Measurements from ENCODE around the gene ADAP1. TPM values are rescaled to one million over a fixed set of nuclear protein-coding genes. Genes with fewer than 3 reads are reported as not detected.

ADAP1 gene
- total and polyA plus RNA-seq, 2 of the 8 experiments (the other 6 are each of a cell fraction or from before 2014, with no cell fraction given), result 5.8 to 6.1 TPM

DNA sequence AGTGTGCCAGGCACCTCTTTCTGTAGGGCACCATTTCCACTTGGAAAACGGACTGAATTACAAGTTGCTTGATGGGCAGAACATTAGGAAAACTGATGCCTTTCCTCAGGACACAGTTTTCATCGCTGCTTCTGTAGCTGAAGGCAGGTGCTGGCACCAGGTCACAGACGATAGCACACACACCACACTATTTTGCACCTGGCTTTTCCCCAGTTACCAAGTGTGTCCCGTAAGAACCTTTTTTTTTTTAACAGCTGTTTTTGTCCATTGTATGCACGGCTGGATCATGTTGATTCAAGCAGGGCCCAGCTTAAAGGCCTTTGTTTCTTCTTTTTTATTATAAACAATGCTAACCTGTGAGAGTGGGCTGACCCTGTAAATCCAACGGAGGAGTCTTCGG is 79.4 kb downstream of the ADAP1 start:
- no peak for DNase-seq (ENCODE audit: low read depth in 1 of 2, low spot score in 2 of 2)
- Histone ChIP-seq H3K79me2 (ENCODE audit: control insufficient read depth in 1 of 2, insufficient read depth in 2 of 2, low read length in 2 of 2) (peaks cover 18 to 29% of the 10 kb centered on the region in 2 experiments), H3K23ac (ENCODE audit: insufficient read length) (no peak overlapping the region), H3K79me1 (ENCODE audit: low read depth, low read length) (no peaks in the 10 kb centered on the region; the same call in 1 of the 2 replicates), H3K9ac (replicated peaks in 1 of 4; ENCODE audit: extremely low read depth in 1 of 4, low read depth in 3 of 4, low read length in 3 of 4) (no peak overlapping the region), H3K4me1 (replicated peaks in 1 of 4; ENCODE audit: control insufficient read depth in 3 of 4, insufficient read depth in 4 of 4, low read length in 3 of 4) (peaks cover 0 to 5% (median 0%) of the 10 kb centered on the region in 4 experiments; a peak in 5 of 7 replicates), H3K18ac (ENCODE audit: extremely low read depth, low read length) (no peak overlapping the region), H3K36me3 (ENCODE audit: control insufficient read depth in 2 of 4, insufficient read depth in 4 of 4, low read length in 3 of 4) (peaks cover 0 to 29% (median 16%) of the 10 kb centered on the region in 4 experiments; a peak in 6 of 8 replicates), H2AFZ (ENCODE audit: low read length) (no peak overlapping the region), H4K20me1 (replicated peaks in 1 of 2; ENCODE audit: control insufficient read depth in 1 of 2, insufficient read depth in 2 of 2, low read length in 2 of 2) (peaks cover 10 to 11% of the 10 kb centered on the region in 2 experiments), H2BK12ac (ENCODE audit: low read depth, low read length) (peak overlapping the region; percentile 96; the same call in 1 of the 2 replicates), H3K4me2 (ENCODE audit: insufficient read depth in 1 of 2, low read depth in 2 of 2, low read length in 2 of 2) (no peak overlapping the region), H2BK5ac (ENCODE audit: low read depth, low read length) (no peak overlapping the region), H4K5ac (ENCODE audit: insufficient read length, low read depth, low read length) (no peak overlapping the region), H2BK15ac (ENCODE audit: low read length) (no peak overlapping the region), H3K27me3 (replicated peaks in 1 of 4; ENCODE audit: control insufficient read depth in 3 of 4, extremely low read depth in 1 of 4, insufficient read depth in 3 of 4, low read length in 3 of 4) (no peaks in the 10 kb centered on the region), H2BK120ac (replicated peaks; ENCODE audit: low read depth, low read length) (no peak overlapping the region), H3K27ac (ENCODE audit: low read depth, low read length) (no peak overlapping the region), H3K14ac (ENCODE audit: insufficient read length) (no peak overlapping the region), H3K4me3 (ENCODE audit: extremely low read depth in 1 of 4, insufficient read depth in 2 of 4, low read depth in 3 of 4, low read length in 4 of 4) (no peak overlapping the region), H3K56ac (replicated peaks; ENCODE audit: insufficient read length, low read depth, low read length) (no peak overlapping the region), H3K9me3 (ENCODE audit: insufficient read depth in 2 of 2, low read depth in 1 of 2, low read length in 1 of 2) (no peaks in the 10 kb centered on the region; a peak in 1 of 4 replicates), H2BK20ac (ENCODE audit: low read length) (no peak overlapping the region), H4K8ac (ENCODE audit: extremely low read depth, insufficient read depth, low read length) (no peak overlapping the region), H2AK5ac (ENCODE audit: low read depth, low read length) (0 out of 2 replicates have a peak overlapping the region, but pooled peaks have one; percentile 6), H4K91ac (replicated peaks; ENCODE audit: insufficient read length, low read length) (no peak overlapping the region), H3K4ac (replicated peaks; ENCODE audit: insufficient read length, low read depth, low read length) (no peak overlapping the region), H3K23me2 (ENCODE audit: low read depth, low read length) (peaks cover 5% of the 10 kb centered on the region; the same call in 1 of the 2 replicates)
- no peak for FAIRE-seq
- WGBS, 2 experiments (ENCODE audit: extremely low coverage in 1 of 2, insufficient coverage in 1 of 2, insufficient read length in 1 of 2, insufficient replicate concordance in 2 of 2, low coverage in 1 of 2, low lambda C conversion rate in 2 of 2, missing lambda C conversion rate in 1 of 2), result 91% methylated on average over 7 of the region's 7 CpGs; no CpG with 5 or more reads in 1 of the 2 experiments
- CTCF ChIA-PET (ENCODE audit: partially characterized antibody), result interaction anchor here (1.0 to 1.2 kb wide), 2 partner anchors 34 to 53 kb away, joined by 3 to 4 read pairs; no protein-coding TSS in a partner anchor
- POLR2A ChIA-PET (ENCODE audit: partially characterized antibody), result interaction anchor here (0.6 to 2.0 kb wide), 4 partner anchors 16 to 477 kb away, joined by 3 to 9 read pairs (median 4); no protein-coding TSS in a partner anchor
- no peak for TF ChIP-seq SAP30 (IDR thresholded peaks at IDR 0.05; ENCODE audit: insufficient read depth, insufficient replicate concordance, low read length)
- no peak for TF ChIP-seq EZH2 (IDR thresholded peaks at IDR 0.05; ENCODE audit: low read depth, low read length, severe bottlenecking)
- no peak for TF ChIP-seq GABPA (IDR thresholded peaks at IDR 0.05; ENCODE audit: borderline replicate concordance, insufficient read depth, low read length)
- no peak for TF ChIP-seq TAF1 (IDR thresholded peaks at IDR 0.05; ENCODE audit: low read depth, low read length)
- TF ChIP-seq, protein P1, sequence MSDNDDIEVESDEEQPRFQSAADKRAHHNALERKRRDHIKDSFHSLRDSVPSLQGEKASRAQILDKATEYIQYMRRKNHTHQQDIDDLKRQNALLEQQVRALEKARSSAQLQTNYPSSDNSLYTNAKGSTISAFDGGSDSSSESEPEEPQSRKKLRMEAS (IDR thresholded peaks at IDR 0.05), result no peak
- no peak for TF ChIP-seq CBX5 (IDR thresholded peaks at IDR 0.05; ENCODE audit: low read depth, low read length)
- TF ChIP-seq, protein P2, sequence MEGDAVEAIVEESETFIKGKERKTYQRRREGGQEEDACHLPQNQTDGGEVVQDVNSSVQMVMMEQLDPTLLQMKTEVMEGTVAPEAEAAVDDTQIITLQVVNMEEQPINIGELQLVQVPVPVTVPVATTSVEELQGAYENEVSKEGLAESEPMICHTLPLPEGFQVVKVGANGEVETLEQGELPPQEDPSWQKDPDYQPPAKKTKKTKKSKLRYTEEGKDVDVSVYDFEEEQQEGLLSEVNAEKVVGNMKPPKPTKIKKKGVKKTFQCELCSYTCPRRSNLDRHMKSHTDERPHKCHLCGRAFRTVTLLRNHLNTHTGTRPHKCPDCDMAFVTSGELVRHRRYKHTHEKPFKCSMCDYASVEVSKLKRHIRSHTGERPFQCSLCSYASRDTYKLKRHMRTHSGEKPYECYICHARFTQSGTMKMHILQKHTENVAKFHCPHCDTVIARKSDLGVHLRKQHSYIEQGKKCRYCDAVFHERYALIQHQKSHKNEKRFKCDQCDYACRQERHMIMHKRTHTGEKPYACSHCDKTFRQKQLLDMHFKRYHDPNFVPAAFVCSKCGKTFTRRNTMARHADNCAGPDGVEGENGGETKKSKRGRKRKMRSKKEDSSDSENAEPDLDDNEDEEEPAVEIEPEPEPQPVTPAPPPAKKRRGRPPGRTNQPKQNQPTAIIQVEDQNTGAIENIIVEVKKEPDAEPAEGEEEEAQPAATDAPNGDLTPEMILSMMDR (IDR thresholded peaks at IDR 0.05; ENCODE audit: control extremely low read depth in 1 of 3, insufficient read depth in 1 of 3, low read depth in 1 of 3, low read length in 3 of 3), result no peak
- TF ChIP-seq, protein P3, sequence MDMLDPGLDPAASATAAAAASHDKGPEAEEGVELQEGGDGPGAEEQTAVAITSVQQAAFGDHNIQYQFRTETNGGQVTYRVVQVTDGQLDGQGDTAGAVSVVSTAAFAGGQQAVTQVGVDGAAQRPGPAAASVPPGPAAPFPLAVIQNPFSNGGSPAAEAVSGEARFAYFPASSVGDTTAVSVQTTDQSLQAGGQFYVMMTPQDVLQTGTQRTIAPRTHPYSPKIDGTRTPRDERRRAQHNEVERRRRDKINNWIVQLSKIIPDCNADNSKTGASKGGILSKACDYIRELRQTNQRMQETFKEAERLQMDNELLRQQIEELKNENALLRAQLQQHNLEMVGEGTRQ (IDR thresholded peaks at IDR 0.05; ENCODE audit: low read length), result no peak
